CD4-positive, alpha-beta T cell treated with Interleukin-1 beta for 1 hour (primary cell): ENCODE measurements around the gene WDR82.
"Not testable (repeated sequence)": the region's sequence is repeated elsewhere in the genome, so short reads cannot be mapped to it uniquely, and the experiment has no call there.

Experiments
- DNase-seq, 2 donors: peaks; one replicate each; pipeline ENCODE4 v3.0.0-alpha.2; 2020 to 2022

The WDR82 gene

GRCh38 chr3:52288674-52289073, 10.2 kb upstream of the WDR82 start:
- no peak for DNase-seq

GRCh38 chr3:52286777-52287110, 8.3 kb upstream of the WDR82 start:
- DNase-seq, result no peak

- not testable (repeated sequence) for DNase-seq
These were observed 5.6 kb upstream of the WDR82 start for GRCh38 chr3:52284051-52284450.

- DNase-seq, result no peak
These were observed 4.9 kb upstream of the WDR82 start for GRCh38 chr3:52283306-52283705.

- peak; percentile 51 to 67 for DNase-seq
These were observed 3.7 kb upstream of the WDR82 start for GRCh38 chr3:52281981-52282801.

- DNase-seq, result no peak
These were observed 1.6 kb upstream of the WDR82 start for GRCh38 chr3:52280050-52280461.

GRCh38 chr3:52279596-52279995, 1.1 kb upstream of the WDR82 start:
- no peak for DNase-seq

- DNase-seq, result peak in 1 of 2 donors; percentile 62
These were observed 408 bp downstream of the WDR82 start for GRCh38 chr3:52277972-52278509.

- peak; percentile 73 to 74 for DNase-seq
These were observed 1.1 kb downstream of the WDR82 start for GRCh38 chr3:52277071-52277964.

- not testable (repeated sequence) for DNase-seq
These were observed 3.7 kb downstream of the WDR82 start for GRCh38 chr3:52274781-52275180.

- DNase-seq, result no peak
These were observed 5.6 kb downstream of the WDR82 start for GRCh38 chr3:52272831-52273230.

- not testable (repeated sequence) for DNase-seq
These were observed 6.3 kb downstream of the WDR82 start for GRCh38 chr3:52272172-52272571.

- DNase-seq, result no peak
These were observed 8.1 kb downstream of the WDR82 start for GRCh38 chr3:52270252-52270754.

GRCh38 chr3:52269776-52270175, 8.7 kb downstream of the WDR82 start:
- DNase-seq, result no peak

- no peak for DNase-seq
These were observed 10.4 kb downstream of the WDR82 start for GRCh38 chr3:52268036-52268435.

GRCh38 chr3:52265387-52265786, 13.1 kb downstream of the WDR82 start:
- DNase-seq, result no peak

GRCh38 chr3:52262447-52262846, 16.0 kb downstream of the WDR82 start:
- no peak for DNase-seq

GRCh38 chr3:52259448-52259847, 19.0 kb downstream of the WDR82 start:
- DNase-seq, result no peak

GRCh38 chr3:52259035-52259434, 19.4 kb downstream of the WDR82 start:
- DNase-seq, result no peak

GRCh38 chr3:52257911-52258310, 20.5 kb downstream of the WDR82 start:
- DNase-seq, result no peak

- no peak for DNase-seq
These were observed 21.8 kb downstream of the WDR82 start for GRCh38 chr3:52256622-52257021.

GRCh38 chr3:52256159-52256558, 22.3 kb downstream of the WDR82 start:
- no peak for DNase-seq

- DNase-seq, result no peak
These were observed 23.8 kb downstream of the WDR82 start for GRCh38 chr3:52254608-52255007.
